NCI-H1694 treated with DMSO at 0.1 percent for 48 hours (cell line): ENCODE measurements around the gene SCYL1.

Experiments used
- DNase-seq: peaks from one replicate; lab custom pipeline; 2025; lab: John Stamatoyannopoulos, UW

SCYL1 gene

DNA sequence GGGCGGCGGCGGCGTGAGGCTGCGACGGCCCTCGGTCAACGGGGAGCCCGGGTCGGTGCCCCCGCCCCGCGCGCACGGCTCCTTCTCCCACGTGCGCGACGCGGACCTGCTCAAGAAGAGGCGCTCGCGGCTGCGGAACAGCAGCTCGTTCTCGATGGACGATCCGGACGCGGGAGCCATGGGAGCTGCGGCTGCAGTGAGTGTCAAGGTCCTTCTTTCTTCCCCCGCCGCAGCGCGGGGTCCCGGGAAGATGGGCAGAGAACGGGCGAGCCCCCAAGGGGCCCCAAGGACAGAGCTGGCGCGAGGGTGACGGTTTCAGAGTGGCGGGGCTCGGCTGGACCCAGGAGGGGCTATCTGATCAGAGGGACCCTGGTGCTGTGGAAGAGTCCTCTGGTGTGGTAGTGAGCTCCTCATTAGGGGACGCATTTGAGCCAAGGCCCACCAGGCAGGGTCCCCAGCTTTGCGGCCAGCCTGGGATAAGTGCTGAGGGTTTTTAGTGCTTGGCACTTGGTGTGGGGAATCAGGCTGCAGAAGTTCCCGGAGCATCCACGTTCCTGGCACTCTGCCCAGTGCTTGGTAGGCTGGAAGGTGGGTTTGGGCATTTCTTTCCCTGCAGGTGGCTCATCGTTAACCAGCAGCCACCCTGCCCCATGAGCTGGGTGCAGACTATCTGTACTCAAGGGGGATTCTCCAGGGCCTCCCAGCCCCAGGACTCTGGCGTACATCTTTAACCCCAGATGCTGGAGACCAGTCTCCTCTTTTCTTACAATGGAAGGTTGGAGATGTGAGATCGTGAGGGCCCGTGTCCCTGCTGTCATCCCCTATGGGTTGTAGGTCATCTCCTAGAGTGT, 60.7 kb downstream of the SCYL1 start:
- no peak for DNase-seq

DNA sequence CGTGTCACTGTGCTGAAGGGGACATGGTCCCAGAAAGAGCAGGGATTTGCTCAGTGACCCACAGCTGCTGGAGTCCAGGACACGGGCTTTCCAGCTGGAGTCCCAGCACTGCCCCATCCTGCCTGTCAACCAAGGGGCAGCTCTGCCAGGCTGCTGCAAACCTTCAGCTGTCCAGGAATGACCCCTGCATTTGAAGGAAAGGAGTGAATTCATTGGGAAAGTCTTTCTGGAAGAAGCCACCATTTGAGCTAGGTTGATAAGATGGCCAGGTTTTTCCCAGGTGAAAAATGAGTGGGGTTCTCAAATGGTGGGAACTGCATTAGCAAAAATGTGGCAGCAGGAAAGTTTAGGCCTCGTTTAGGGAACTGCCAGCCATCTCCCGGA, 61.4 kb downstream of the SCYL1 start:
- no peak for DNase-seq

DNA sequence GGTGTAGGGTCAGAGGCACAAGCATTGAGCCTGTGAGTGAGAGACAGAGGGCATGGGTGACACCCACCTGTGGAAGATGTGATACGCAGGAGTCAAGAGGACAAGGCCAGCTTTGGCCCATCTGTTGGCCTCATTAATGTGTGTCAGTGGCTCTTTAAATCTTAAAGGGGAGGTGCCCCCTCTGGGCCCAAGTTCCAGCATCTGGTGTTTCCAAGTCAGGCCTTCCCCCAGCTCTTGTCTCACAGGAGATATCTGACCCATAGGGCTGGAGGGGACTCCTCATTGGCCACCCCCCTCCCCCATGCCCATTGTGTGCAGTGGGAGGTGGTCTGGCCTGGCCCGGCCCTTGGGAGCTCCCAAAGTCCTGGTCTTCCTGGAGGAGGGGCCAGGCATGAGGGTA, 61.8 kb downstream of the SCYL1 start:
- DNase-seq = no peak
